PC-3 (cell line): ENCODE results near the gene MKRN3. TPM values are rescaled to one million over a fixed set of nuclear protein-coding genes. Genes with fewer than 3 reads are reported as not detected.

ENCODE experiments used
- ATAC-seq: fragments of 200-7000 bp; cut with Tn5 transposase; 2 replicates; pipeline ENCODE4 v1.9.1; 2020; ENCODE audit warnings: mild to moderate bottlenecking, moderate library complexity
- BruUV-seq: library from RNA; stranded (reverse); fragments of 400-500 nt; replicated peaks from 2 replicates; lab custom pipeline; 2021; lab: Mats Ljungman, UMichigan
- CTCF ChIA-PET: fragments of 300-600 bp; sonication (Branson Sonifier 250); formaldehyde crosslinking; loops from one replicate; lab custom pipeline; 2022; ENCODE audit warnings: antibody characterized with exemption; lab: Charles Lee
- POLR2A ChIA-PET: fragments of 300-600 bp; sonication (Branson Sonifier 250); formaldehyde crosslinking; loops from one replicate; lab custom pipeline; 2022; ENCODE audit warnings: antibody characterized with exemption; ENCODE audit not compliant: unreplicated experiment; lab: Charles Lee
- DNase-seq: peaks from one replicate; pipeline ENCODE4 v3.0.0-alpha.2; 2015
- H2AFZ ChIP-seq: fragments of 300-600 bp; sonication (generic); 2 replicates; pipeline ENCODE4 v1.6.0; 2016; ENCODE audit warnings: antibody characterized with exemption, low read length
- H3F3A ChIP-seq: fragments of 300-600 bp; sonication (generic); one replicate; pipeline ENCODE4 v1.6.0; 2017; ENCODE audit warnings: antibody characterized with exemption, low read length, control low read depth, mild to moderate bottlenecking; ENCODE audit not compliant: unreplicated experiment
- H3K27ac ChIP-seq: fragments of 300-600 bp; sonication (generic); 2 replicates; pipeline ENCODE4 v1.5.1; 2016; ENCODE audit warnings: mild to moderate bottlenecking, low read length
- H3K27me3 ChIP-seq: fragments of 300-600 bp; sonication (generic); 2 replicates; pipeline ENCODE4 v1.6.1; 2016; ENCODE audit warnings: low read length, mixed read lengths
- H3K36me3 ChIP-seq: fragments of 300-600 bp; sonication (generic); 2 replicates; pipeline ENCODE4 v1.6.1; 2016; ENCODE audit warnings: low read depth, mixed run types, low read length, mixed read lengths
- H3K4me1 ChIP-seq: fragments of 300-600 bp; sonication (generic); 2 replicates; pipeline ENCODE4 v1.5.1; 2016; ENCODE audit warnings: low read length; ENCODE audit not compliant: insufficient read depth
- H3K4me2 ChIP-seq: fragments of 300-600 bp; sonication (generic); 2 replicates; pipeline ENCODE4 v1.6.0; 2016; ENCODE audit warnings: low read length
- H3K4me3 ChIP-seq: fragments of 300-600 bp; sonication (generic); 2 replicates; pipeline ENCODE4 v1.5.1; 2016; ENCODE audit warnings: mild to moderate bottlenecking, low read length, mixed read lengths
- H3K79me2 ChIP-seq: fragments of 300-600 bp; sonication (generic); 2 replicates; pipeline ENCODE4 v1.6.1; 2017; ENCODE audit warnings: low read length, mixed read lengths
- H3K9ac ChIP-seq: fragments of 300-600 bp; sonication (generic); 2 replicates; pipeline ENCODE4 v1.6.0; 2016; ENCODE audit warnings: mild to moderate bottlenecking, low read length
- H3K9me2 ChIP-seq: fragments of 300-600 bp; sonication (generic); replicated peaks from 2 replicates; pipeline ENCODE4 v1.6.1; 2016; ENCODE audit warnings: mixed run types, low read length, mixed read lengths
- H3K9me3 ChIP-seq: fragments of 300-600 bp; sonication (generic); 2 replicates; pipeline ENCODE4 v1.6.1; 2016; ENCODE audit warnings: low read length, mixed read lengths
- H4K20me1 ChIP-seq: fragments of 300-600 bp; sonication (generic); 2 replicates; pipeline ENCODE4 v1.6.1; 2016; ENCODE audit warnings: low read length, mixed read lengths
- EZH2 ChIP-seq: fragments of 300-600 bp; sonication (generic); IDR thresholded peaks from one replicate; pipeline ENCODE4 v1.6.1; 2017; ENCODE audit warnings: antibody characterized with exemption, mild to moderate bottlenecking, low read length; ENCODE audit not compliant: unreplicated experiment
- EZH2phosphoT487 ChIP-seq: fragments of 300-600 bp; sonication (generic); IDR thresholded peaks from 2 replicates; pipeline ENCODE4 v1.6.1; 2018; ENCODE audit warnings: mild to moderate bottlenecking, antibody characterized with exemption, low read length, borderline replicate concordance
- intact Hi-C: fragments of 100-400 bp; cut with micrococcal nuclease; formaldehyde crosslinking; loops from 2 replicates; pipeline ENCODE4 v1.9.0; 2023
- total RNA-seq: library from RNA; depleted of rRNA; stranded (reverse); fragments of >200 nt; gene quantifications from 2 replicates; pipeline ENCODE4 v1.2.3, GENCODE V29; 2014
- TF ChIP-seq, protein P1 (sequence below): fragments of 300-600 bp; sonication (generic); conservative IDR thresholded peaks from 2 replicates; pipeline ENCODE4 v1.5.1; 2017; ENCODE audit warnings: antibody characterized with exemption, low read depth, mild to moderate bottlenecking, low read length

Gene MKRN3
- total RNA-seq, 1 experiment from 2014 or later, result 0.18 TPM

DNA sequence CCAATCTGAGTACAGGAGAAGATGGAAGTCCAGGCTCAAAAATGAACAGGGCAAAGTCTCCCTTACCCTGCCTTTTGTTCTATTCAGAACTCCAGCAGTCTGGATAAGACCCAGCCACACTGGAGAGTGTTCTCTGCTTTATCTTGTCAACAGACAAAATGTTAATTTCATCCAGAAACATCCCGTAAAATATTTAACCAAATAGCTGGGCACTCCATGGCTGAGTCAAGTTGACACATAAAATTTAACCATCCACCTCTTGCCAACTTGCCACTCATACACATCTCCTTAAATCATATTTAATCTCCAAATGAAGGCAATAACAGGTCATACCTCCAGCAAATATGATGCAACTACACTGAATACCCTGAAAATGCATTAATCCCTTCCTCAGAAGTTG, 33.6 kb downstream of the MKRN3 start:
- Histone ChIP-seq H3K9me3 (no peaks in the 10 kb centered on the region), H4K20me1 (no peaks in the 10 kb centered on the region), H3K4me3 (no peak overlapping the region), H3K9me2 (no peaks in the 10 kb centered on the region), H3F3A (no peaks in the 10 kb centered on the region), H2AFZ (no peak overlapping the region), H3K79me2 (no peaks in the 10 kb centered on the region), H3K4me2 (no peak overlapping the region), H3K9ac (no peak overlapping the region), H3K27ac (no peak overlapping the region), H3K27me3 (peaks cover 5% of the 10 kb centered on the region; the same call in 1 of the 2 replicates), H3K36me3 (no peaks in the 10 kb centered on the region), H3K4me1 (no peaks in the 10 kb centered on the region)
- ChIA-PET POLR2A (no interaction called here), CTCF (no interaction called here)
- intact Hi-C loops, result no loop called here
- no TSS peak for BruUV-seq
- ATAC-seq (no peak), DNase-seq (no peak)
- TF ChIP-seq EZH2 (no peak), EZH2phosphoT487 (no peak)
- TF ChIP-seq, protein P1, sequence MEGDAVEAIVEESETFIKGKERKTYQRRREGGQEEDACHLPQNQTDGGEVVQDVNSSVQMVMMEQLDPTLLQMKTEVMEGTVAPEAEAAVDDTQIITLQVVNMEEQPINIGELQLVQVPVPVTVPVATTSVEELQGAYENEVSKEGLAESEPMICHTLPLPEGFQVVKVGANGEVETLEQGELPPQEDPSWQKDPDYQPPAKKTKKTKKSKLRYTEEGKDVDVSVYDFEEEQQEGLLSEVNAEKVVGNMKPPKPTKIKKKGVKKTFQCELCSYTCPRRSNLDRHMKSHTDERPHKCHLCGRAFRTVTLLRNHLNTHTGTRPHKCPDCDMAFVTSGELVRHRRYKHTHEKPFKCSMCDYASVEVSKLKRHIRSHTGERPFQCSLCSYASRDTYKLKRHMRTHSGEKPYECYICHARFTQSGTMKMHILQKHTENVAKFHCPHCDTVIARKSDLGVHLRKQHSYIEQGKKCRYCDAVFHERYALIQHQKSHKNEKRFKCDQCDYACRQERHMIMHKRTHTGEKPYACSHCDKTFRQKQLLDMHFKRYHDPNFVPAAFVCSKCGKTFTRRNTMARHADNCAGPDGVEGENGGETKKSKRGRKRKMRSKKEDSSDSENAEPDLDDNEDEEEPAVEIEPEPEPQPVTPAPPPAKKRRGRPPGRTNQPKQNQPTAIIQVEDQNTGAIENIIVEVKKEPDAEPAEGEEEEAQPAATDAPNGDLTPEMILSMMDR, result no peak

DNA sequence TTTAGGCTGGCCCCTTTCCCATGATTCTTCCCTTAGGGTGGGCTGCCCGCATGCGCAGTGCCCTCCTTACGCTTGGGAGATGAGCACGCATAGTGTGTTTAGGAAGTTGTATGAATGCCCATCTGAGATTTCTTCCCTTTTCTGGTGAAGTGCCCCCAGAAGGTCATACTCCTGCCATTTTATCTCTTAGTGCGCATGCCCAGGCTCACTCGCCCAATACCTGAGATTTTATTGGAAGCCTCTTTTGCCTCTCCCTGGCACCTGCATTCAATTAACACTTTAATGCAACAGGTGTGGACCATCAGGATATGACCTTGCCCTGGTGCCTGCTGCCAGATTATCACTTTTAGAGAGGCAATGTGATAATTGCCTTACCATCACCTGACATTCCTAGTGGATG, 36.6 kb downstream of the MKRN3 start:
- Histone ChIP-seq H3K79me2 (no peaks in the 10 kb centered on the region), H3K36me3 (no peaks in the 10 kb centered on the region), H3K9ac (no peak overlapping the region), H3F3A (no peaks in the 10 kb centered on the region), H3K4me3 (no peak overlapping the region), H3K27ac (no peak overlapping the region), H4K20me1 (no peaks in the 10 kb centered on the region), H3K27me3 (peaks cover 5% of the 10 kb centered on the region; the same call in 1 of the 2 replicates), H3K9me3 (no peaks in the 10 kb centered on the region), H2AFZ (no peak overlapping the region), H3K4me1 (no peaks in the 10 kb centered on the region), H3K9me2 (no peaks in the 10 kb centered on the region), H3K4me2 (no peak overlapping the region)
- TF ChIP-seq EZH2phosphoT487, result no peak
- CTCF ChIA-PET, result no interaction called here
- POLR2A ChIA-PET, result no interaction called here
- intact Hi-C loops, result no loop called here
- BruUV-seq, result no TSS peak
- ATAC-seq, result no peak
- DNase-seq, result no peak

DNA sequence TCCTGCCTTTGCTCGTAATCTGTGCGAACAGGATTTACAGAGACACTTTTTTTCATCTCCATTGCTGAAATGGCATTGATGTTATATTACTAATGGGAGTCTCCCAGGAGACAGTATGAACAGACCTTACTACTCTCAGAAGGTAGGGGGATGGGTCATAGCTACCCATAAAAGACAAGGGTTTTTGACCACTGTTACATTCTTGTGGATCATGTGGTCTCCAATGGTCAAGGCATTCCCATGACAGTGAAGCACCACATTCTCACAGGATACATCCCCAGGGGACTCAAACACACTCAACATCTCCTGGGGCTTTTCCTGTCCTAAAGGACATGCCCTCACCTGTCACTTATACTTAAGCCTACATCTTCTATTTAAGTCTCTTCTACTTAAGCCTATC, 40.8 kb downstream of the MKRN3 start:
- DNase-seq, result no peak
- no peak overlapping the region for H2AFZ ChIP-seq
- H3K9ac ChIP-seq, result no peak overlapping the region
- BruUV-seq, result no TSS peak
- ATAC-seq, result no peak
- H4K20me1 ChIP-seq, result no peaks in the 10 kb centered on the region
- H3K36me3 ChIP-seq, result no peaks in the 10 kb centered on the region
- H3F3A ChIP-seq, result no peaks in the 10 kb centered on the region
- no peak overlapping the region for H3K27ac ChIP-seq
- no peaks in the 10 kb centered on the region for H3K4me1 ChIP-seq
- no peak overlapping the region for H3K4me2 ChIP-seq
- no peaks in the 10 kb centered on the region for H3K79me2 ChIP-seq
- no peaks in the 10 kb centered on the region for H3K27me3 ChIP-seq
- POLR2A ChIA-PET, result no interaction called here
- intact Hi-C loops, result no loop called here
- H3K4me3 ChIP-seq, result no peak overlapping the region
- no peaks in the 10 kb centered on the region for H3K9me2 ChIP-seq
- TF ChIP-seq, protein P1, result no peak
- TF ChIP-seq EZH2phosphoT487, result no peak
- no peak for TF ChIP-seq EZH2
- H3K9me3 ChIP-seq, result no peaks in the 10 kb centered on the region
- CTCF ChIA-PET, result no interaction called here
